GM19035 (cell line): Measurements from ENCODE around the gene KIF23.
"Not testable (repeated sequence)": the region's sequence is repeated elsewhere in the genome, so short reads cannot be mapped to it uniquely, and the experiment has no call there.

Source experiments
- ATAC-seq: cut with Tn5 transposase; IDR thresholded peaks from one replicate; pipeline ENCODE4 v1.9.1; 2021; ENCODE audit not compliant: unreplicated experiment

KIF23 gene

DNA sequence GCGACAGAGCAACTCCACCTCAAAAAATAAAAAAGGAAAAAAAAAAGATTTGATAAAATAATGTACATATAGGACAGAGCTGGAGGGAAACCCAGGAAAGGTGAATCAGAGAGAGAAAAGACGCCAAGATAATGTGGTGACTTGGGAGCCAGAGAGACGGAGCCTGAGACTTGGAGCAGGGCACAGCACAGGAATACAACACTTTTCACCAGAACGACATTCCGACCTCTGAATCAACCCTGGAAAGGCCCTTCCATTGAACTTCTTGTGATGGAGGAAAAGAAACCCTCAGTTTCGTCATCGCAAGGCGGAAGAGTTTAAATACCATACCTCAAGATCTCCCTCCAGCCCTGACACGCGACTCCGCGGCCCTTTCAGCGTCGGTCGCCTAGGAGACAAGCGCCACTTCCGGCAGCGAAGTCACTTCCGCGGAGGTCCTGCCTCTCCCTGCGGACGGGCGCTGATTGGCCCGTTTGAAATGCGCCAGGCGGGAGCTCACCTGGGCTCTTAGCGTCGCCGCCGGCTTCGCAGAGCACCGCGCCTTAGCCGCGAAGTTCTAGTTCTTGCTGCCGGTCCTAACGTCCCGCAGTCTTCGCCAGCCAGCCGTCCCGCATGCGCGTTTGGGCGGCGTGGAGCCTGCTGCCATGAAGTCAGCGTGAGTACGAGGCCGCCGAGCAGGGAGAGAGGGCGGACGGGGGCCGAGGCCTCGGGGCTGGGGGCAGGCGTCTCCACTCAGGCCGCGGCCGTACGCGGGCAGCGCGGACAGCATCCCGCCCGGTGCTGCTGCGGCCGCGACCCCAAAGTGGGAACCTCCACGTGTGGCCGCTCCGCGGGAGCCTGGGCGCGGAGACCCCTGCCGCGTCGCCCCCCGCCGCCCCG, at the start of gene KIF23:
KIF23 (plus strand) TSS at position 528 of the 879 bp plus-strand sequence; CDS start at position 645, 117 bp downstream.
- ATAC-seq, result peak; percentile 91

DNA sequence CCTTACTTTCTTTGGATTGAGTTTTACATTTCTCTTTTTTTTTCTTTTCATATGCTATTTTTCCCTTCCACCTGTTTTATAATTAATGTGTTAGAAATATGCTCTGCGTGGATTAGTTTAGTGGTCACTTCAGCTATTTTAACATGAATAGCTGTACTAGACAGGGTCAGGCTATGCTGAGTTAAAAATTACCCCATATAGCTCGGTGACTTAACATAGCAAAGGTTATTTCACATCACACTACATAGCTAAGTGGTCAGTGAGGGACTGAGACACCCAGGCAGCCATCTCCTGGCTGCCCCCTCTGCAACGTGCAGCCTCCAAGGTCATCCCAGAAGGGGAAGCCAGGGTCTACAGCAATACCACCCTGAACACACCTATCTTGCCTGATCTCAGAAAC, 46.9 kb upstream of the KIF23 start:
- ATAC-seq, result no peak

DNA sequence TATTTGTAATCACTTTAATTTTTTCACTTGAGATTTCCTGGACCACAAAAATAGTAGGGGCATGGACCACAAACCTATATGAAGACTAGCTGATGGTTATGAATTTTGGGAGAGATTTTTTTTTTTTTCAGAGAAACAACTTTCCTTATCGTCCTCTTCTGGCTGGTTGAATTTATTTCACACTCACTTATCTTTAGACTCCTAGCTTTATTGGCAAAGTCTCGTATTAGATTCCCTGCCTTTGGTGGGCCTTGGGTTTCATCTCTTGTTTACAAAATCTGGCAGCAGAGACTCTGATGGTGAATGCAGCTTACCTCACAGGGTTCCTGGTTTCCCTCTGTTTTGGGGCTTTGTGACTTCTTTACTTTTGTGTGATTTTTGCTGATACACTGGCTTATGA, 44.5 kb upstream of the KIF23 start:
- no peak for ATAC-seq

DNA sequence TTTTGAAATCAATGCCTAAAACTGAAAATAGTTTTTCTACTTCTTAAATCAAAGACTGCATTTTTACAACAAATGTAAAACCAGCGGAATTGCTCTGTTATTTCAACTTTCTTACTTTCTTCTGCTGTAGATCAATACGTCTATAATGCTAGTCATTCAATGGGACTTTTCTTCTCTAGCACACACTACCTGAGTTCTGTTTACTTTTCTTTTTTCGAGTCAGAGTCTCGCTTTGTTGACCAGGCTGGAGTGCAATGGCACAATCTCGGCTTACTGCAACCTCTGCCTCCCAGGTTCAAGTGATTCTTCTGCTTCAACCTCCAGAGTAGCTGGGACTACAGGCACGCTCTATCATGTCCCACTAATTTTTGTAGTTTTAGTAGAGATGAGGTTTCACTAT, 40.7 kb upstream of the KIF23 start:
- ATAC-seq, result no peak

DNA sequence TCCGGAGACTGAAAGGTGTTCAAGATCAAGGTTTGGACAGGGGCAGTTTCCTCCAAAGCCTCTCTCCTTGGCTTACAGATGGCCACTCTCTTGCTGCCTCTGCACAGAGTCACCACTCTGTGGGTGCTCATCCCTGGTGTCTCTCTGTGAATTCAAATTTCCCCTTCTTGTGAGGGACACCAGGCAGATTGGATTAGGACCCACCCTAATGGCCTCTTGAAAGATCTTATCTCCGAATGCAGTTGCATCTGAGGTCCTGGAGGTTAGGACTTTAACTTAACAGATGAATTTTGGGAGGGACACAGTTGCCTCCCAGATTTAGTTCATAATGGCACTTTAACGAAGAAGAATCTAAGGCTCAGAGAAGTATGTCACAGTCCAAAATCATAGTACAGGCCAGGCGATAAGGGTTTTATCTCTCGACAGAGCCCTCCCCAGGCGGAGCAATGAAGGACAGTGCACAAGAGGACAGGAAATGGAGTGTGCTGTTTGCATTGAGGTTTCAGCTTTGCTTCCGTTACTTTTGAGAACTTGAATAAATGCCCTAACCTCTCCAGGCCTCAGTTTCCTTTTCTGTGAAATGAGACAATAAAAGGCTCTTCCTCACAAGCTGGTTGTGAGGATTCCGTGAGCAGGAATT, 38.9 kb upstream of the KIF23 start:
- ATAC-seq, result no peak

DNA sequence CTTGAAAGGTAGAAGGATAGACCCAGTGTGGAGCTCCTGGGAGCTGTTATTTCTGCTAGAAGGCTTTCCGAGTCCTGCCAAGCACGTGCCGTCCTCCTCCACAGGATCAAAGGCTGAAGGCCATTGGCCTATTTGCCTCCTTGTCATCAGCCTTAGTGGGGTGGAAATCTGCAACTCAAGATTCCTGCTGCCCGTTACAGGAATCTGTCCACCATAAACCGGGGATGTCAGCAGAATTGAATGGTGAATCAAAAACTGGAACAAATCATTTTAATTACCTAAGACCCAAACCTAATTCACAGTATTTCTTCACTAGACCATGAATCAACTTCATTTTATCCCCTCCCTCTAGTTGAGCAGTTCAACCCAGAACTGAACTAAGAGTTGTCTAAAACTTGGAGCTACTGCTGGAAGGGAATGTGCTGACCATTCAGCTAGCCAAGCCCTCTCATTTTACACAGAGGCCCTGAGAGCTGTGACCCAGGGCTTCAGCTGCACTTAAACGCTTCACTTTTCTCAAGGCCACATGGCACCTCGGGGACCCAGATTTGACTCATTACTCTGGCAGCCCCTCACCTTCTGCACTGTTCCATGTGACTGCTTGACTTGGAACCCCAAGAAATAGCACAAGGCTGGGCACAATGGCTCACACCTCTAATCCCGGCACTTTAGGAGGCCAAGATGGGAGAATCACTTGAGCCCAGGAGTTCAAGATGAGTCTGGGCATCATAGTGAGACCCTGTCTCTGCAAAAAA, 36.8 kb upstream of the KIF23 start:
- ATAC-seq, result no peak

DNA sequence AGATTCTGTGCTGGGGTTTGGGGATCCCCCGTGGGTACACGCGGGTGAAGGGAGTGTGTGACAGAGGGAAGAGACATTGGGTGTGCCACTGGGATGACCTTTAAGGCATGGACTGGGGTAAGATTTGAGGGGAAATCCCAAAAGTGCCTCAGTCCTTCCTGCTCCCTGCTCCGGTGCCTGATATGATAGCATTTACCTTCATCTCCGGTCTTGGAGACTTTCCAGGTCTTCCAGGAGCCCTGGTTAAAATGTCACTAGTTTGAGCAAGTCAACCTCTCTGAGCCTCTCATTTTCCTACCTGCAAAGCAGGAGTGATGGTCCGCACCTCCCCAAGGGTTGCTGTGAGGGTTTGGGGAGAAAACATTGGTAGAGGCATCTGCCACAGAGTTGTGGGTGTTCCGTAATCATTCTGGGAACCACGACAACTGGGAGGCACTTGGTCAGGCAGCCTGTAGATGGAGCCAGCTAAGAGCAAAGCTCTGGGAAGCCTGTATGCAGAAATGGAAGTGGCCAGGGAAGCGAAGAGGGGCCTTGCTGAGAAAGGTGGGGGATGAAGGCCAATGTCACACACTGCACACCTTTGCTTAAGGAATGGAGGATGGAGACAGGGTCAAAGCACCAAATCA, 33.9 kb upstream of the KIF23 start:
- ATAC-seq, result no peak

DNA sequence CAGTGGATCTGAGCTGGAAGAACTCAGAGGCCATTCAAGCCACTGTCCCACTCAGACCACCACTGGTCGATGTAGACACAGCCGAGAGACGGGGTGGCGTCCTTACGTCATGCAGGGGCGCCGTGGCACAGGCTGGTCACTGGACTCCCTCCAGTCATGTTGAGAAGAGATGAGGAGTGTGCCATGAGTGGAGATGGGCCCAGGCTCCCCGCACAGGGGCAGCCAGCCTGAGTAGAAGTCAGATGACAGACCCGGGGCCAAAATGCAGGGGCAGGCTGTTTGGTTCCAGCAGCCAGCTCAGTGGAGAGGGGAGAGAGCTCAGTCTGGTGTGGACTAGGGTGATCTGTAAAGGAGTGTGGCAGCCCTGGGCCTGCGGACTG, 33.4 kb upstream of the KIF23 start:
- ATAC-seq, result no peak

DNA sequence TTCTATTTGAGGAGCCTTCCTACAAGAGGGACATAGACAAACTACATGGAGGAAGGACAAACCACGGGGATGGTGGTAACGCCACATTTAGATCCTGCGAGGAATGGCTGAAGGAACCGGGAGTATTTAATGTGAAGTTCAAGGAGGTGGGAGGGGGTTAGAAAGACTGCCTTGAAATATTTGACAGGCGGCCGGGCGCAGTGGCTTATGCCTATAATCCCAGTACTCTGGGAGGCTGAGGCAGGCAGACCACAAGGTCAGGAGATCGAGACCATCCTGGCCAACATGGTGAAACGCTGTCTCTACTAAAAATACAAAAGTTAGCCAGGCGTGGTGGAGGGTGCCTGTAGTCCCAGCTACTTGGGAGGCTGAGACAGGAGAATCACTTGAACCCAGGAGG, 32.0 kb upstream of the KIF23 start:
- ATAC-seq, result not testable (repeated sequence)

DNA sequence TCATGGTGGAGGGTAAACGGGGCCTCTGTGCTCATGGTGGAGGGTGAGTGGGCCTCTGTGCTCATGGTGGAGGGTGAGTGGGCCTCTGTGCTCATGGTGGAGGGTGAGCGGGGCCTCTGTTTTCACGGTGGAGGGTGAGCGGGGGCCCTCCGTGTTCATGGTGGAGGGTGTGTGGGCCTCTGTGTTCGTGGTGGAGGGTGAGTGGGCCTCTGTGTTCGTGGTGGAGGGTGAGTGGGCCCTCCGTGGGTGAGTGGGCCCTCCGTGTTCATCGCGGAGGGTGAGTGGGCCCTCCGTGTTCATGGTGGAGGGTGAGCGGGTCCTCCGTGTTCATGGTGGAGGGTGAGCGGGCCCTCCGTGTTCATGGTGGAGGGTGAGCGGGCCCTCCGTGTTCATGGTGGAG, 30.1 kb upstream of the KIF23 start:
- not testable (repeated sequence) for ATAC-seq

DNA sequence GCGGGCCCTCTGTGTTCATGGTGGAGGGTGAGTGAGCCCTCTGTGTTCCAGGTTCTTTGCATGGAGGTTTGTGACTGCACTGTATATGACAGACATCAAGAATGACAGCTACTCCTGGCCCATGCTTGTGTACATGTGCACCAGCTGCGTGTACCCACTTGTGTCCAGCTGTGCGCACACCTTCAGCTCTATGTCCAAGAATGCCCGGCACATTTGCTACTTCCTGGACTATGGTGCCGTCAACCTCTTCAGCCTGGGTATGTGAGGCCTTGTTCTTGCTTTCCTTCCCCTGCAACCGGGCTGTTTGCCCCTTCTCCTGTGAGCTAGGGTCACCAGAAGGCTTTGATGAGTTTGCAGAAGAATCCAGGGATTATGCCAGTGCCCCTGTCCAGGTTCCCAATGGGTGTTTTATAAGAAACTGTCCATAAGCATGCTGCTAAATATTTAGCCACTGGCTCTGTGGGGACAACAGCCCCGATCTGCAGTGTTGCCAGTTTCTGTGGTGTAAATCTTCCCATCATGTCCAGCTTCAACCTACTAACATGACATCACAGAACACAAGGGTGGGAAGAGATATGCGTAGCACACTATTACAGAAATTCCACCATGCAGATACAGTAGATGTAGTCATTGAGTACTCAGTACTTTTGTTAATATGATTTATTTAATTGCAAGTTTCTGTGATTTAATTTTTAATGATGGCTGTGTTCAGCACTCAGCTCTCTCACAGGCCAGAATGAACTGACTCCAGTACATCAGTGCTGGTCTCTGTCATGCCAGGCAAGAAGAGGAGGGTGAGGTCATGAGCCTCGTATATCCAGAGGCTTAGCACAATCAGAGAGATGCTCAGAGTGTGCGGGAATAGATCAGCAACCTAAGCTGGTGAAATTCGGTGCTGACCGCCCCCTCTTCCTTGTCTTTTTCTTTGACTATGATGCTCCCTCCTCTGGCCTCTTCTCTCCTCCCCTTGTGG, 29.2 kb upstream of the KIF23 start:
- ATAC-seq, result no peak

DNA sequence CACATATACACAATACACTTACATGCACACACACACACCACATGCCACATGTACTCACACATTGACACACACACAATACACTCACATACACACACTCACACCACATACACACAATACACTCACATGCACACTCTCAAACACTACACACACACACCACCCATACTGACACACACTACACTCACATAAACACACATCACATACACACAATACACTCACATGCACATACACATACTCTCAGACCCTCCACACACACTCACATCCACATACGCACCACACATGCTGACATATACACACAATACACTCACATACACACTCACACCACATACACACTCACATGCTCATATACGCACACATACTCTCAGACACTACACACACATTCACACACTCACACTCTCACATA, 28.3 kb upstream of the KIF23 start:
- ATAC-seq, result no peak

DNA sequence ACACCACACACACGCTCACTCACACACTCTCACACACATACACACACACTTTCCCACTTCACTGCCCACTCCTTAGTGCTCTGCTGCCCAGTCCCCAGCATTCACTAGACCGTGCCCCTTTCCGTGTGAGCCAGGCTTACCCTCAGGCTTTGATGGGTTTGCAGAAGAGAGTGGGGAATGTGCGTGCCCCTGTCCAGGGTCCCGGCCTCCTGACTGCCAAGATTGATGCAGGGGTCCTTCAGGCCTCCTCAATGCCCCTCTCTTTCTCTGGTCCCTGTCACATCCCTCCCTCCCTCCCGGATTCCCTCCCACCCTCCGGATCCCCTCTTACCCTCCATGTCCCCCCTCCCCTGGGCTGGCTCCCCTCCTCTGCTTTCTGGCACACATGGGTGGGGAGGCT, 27.9 kb upstream of the KIF23 start:
- ATAC-seq, result no peak

DNA sequence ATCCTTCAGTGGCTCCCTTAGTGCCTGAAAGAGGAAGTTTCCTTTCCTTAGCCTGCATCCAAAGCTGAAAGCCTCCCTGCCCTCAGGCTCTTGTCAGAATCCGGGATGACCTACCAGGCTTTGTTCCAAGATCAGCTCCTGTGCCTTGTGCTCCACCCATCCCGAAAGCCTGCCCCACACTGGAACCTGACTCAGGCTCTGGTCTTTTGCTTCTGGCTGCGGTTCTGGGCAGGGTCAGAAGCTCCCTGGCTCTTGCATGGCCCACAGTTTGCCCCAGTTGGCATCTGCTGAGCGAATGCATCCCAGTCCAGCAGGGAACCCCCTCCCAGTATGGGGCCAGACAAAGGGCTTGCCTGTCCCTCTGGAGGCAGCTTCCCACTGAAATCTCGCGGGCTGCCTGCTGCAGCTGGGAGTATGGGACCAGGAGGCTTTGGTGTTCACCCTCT, 25.9 kb upstream of the KIF23 start:
- no peak for ATAC-seq

DNA sequence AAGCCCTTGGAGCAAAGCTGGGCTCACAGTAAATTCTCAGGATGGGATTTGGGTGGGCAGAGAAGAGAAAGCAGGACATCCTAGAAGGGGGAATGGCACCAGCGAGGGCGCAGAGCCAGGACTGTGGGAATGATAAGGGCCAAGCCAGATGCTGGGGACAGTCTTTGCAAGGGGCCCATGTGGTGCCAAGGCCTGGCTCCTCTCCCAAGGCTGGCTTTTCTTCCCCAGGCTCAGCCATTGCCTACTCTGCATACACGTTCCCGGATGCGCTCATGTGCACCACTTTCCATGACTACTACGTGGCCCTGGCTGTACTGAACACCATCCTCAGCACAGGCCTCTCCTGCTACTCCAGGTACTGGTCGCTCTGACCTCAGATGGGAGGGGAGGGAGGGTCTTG, 24.7 kb upstream of the KIF23 start:
- no peak for ATAC-seq

DNA sequence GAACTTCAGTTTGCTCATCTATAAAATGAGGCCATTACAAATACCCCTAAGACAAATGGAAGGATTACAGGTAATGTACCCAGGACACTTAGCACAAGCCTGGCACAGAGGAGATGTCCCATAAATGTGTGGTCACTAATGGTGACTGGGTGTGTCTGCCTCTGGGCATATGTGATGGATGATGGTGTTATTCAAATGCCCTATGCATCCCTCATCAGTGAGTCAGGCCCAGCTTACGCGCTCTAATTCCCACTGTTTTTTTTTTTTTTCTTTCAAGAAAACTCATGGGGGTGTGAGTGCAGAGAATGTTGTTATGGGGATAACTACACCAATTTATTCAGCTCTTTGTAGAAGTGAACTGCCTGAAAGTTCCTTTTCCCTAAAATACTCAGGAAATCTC, 23.6 kb upstream of the KIF23 start:
- no peak for ATAC-seq

DNA sequence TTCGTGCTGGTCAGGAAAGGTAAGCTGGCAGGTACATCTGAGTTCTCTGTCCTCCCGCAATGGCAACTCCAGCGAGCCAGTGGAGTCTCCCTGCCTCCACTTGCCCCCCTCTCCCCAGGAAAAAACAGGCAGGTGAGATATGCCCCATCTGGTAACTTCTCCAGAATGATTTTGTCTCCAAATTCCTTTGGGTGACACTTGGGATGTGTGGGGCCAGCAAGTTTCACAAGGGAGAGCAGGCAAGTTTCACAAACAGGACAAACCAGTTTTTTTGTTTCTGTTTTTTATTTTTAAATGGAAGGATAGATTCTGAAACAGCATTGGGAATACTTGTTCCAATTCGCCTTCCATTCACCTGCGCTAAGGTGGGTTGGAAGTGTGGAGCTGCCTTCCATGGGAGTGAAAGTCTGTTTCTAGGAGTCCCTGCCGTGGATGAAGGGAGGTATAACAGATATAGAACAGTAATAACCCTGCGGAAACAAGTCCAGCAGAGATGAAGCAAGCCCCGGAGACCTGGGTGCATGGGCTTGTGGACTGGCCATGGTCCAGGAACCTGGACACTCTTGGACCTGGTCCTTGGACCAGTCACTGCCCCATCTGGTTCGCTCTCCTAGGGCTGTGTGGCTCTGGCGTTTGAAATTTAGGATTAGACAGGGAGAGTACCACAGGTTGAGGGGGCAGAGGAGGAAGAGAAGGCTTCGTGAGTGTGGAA, 22.9 kb upstream of the KIF23 start:
- ATAC-seq, result no peak

DNA sequence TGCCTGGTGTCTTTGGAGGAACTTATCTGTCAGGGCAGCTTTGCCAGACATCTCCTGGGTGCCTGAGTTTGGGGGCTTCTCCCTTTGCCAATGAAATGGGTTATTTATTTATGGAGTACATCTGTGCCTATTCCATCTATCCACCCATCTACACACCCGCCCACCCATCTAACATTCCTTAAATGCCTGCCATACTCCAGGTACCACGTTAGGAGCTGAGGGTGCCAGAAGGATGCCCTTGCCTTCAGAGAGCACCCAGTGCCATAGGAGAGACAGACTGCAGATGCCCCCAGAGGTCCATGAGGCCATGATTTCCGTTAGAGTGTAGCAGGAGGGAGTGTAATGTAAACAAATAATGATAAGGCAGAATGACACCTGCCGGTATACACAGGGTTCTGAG, 21.8 kb upstream of the KIF23 start:
- no peak for ATAC-seq

DNA sequence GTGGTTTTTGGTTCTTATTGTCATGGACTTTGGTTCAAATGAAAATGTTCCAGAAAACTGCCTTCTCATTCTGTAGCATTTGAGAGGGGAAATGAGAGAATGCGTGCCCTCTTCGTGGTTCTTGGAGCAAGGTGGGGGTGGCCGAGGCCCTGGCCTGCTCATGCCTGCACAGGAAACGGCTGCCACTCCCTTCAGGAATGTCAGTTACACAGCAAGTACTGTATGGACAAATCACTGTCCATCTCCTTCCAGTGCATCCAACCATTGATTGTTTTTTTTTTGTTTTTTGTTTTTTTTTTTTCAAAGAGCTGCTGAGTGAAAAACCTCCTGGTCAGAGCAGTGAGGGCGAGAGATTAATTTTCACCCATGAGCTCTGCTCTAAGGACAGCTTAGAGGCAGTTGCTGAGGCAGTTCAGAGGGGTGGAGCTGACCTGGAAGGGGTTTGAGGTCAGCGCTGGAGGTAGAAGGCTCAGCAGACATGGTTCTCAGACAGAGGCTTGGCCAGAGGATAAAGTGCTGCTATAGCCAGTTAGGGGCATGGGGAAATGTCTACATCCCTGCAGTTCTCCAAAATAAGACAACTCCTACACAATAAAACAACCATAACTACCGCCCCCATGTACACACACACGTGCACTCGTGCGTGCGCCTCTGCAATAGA, 20.2 kb upstream of the KIF23 start:
- no peak for ATAC-seq
